Activated B cell treated with CpG ODN at 0.5 μM for 24 hours (primary cell): ENCODE measurements around the gene TRMT2A. TPM values are rescaled to one million over a fixed set of nuclear protein-coding genes. Genes with fewer than 3 reads are reported as not detected.

ENCODE experiments used
- ATAC-seq: fragments of 200-7000 bp; cut with Tn5 transposase; one replicate; pipeline ENCODE4 v1.10.0; 2021; ENCODE audit warnings: low read depth, mild to moderate bottlenecking, moderate library complexity
- CTCF ChIA-PET: fragments of 350-600 bp; sonication (Branson Sonifier 250); formaldehyde crosslinking; loops from one replicate; lab custom pipeline; 2021; ENCODE audit warnings: antibody characterized with exemption; lab: Charles Lee
- POLR2A ChIA-PET: fragments of 350-600 bp; sonication (Branson Sonifier 250); formaldehyde crosslinking; loops from one replicate; lab custom pipeline; 2021; ENCODE audit warnings: antibody characterized with exemption; lab: Charles Lee
- DNase-seq: peaks from one replicate; pipeline ENCODE4 v3.0.0; 2022
- H3K27ac Mint-ChIP-seq: one replicate; pipeline ENCODE4 v1.8.0; 2020; ENCODE audit warnings: mixed read lengths
- H3K27me3 Mint-ChIP-seq: one replicate; pipeline ENCODE4 v1.8.0; 2021; ENCODE audit warnings: mixed read lengths
- H3K36me3 Mint-ChIP-seq: one replicate; pipeline ENCODE4 v1.8.0; 2021; ENCODE audit warnings: low read depth, mixed read lengths
- H3K4me1 Mint-ChIP-seq: one replicate; pipeline ENCODE4 v1.8.0; 2021; ENCODE audit warnings: mixed read lengths
- H3K4me3 Mint-ChIP-seq: one replicate; pipeline ENCODE4 v1.8.0; 2020; ENCODE audit warnings: mild to moderate bottlenecking, mixed read lengths
- H3K9me3 Mint-ChIP-seq: one replicate; pipeline ENCODE4 v1.8.0; 2020; ENCODE audit warnings: mixed read lengths
- CTCF ChIP-seq: fragments of 200-600 bp; IDR thresholded peaks from one replicate; pipeline ENCODE4 v1.8.0; 2022; ENCODE audit warnings: antibody characterized with exemption, mild to moderate bottlenecking
- intact Hi-C: fragments of 100-400 bp; cut with micrococcal nuclease; formaldehyde crosslinking; loops from one replicate; pipeline ENCODE4 v1.15.1; 2024
- total RNA-seq: library from RNA; stranded (reverse); gene quantifications from 2 replicates; pipeline ENCODE4 v1.2.3, GENCODE V29; 2022

Gene TRMT2A
- total RNA-seq, 1 donor from 2014 or later = 91.7 TPM

GRCh38 chr22:20065896-20066616, 51.0 kb downstream of the TRMT2A start:
- H3K9me3 Mint-ChIP-seq = no peaks in the 10 kb centered on the region
- CTCF ChIA-PET = no interaction called here
- H3K4me1 Mint-ChIP-seq = no peaks in the 10 kb centered on the region
- no peak overlapping the region for H3K27ac Mint-ChIP-seq
- ATAC-seq = no peak
- no peak for TF ChIP-seq CTCF
- intact Hi-C loops = no loop called here
- peaks cover 31% of the 10 kb centered on the region for H3K36me3 Mint-ChIP-seq
- no peak for DNase-seq
- POLR2A ChIA-PET = no interaction called here
- H3K27me3 Mint-ChIP-seq = no peaks in the 10 kb centered on the region
- H3K4me3 Mint-ChIP-seq = no peak overlapping the region

- DNase-seq (no peak), ATAC-seq (no peak)
- Mint-ChIP-seq H3K4me3 (no peak overlapping the region), H3K4me1 (no peaks in the 10 kb centered on the region), H3K27ac (no peak overlapping the region), H3K36me3 (peaks cover 41% of the 10 kb centered on the region), H3K27me3 (no peaks in the 10 kb centered on the region), H3K9me3 (no peaks in the 10 kb centered on the region)
- TF ChIP-seq CTCF = no peak
- ChIA-PET POLR2A (no interaction called here), CTCF (no interaction called here)
- intact Hi-C loops = no loop called here
Observed at GRCh38 chr22:20064545-20065262, 52.3 kb downstream of the TRMT2A start.

- H3K4me1 Mint-ChIP-seq = no peaks in the 10 kb centered on the region
- CTCF ChIA-PET = no interaction called here
- POLR2A ChIA-PET = no interaction called here
Observed at GRCh38 chr22:20064140-20064480, 52.9 kb downstream of the TRMT2A start.

GRCh38 chr22:20063271-20064139, 53.5 kb downstream of the TRMT2A start:
- POLR2A ChIA-PET = no interaction called here
- no peaks in the 10 kb centered on the region for H3K4me1 Mint-ChIP-seq

More at GRCh38 chr22:20064140-20064480, 52.9 kb downstream of the TRMT2A start:
- ATAC-seq (no peak), DNase-seq (no peak)
- Mint-ChIP-seq H3K27me3 (no peaks in the 10 kb centered on the region), H3K27ac (no peak overlapping the region), H3K4me3 (no peak overlapping the region), H3K36me3 (peaks cover 47% of the 10 kb centered on the region), H3K9me3 (no peaks in the 10 kb centered on the region)
- intact Hi-C loops = no loop called here
- TF ChIP-seq CTCF = no peak

More at GRCh38 chr22:20063271-20064139, 53.5 kb downstream of the TRMT2A start:
- Mint-ChIP-seq H3K9me3 (no peaks in the 10 kb centered on the region), H3K36me3 (peaks cover 53% of the 10 kb centered on the region), H3K27ac (no peak overlapping the region), H3K4me3 (no peak overlapping the region), H3K27me3 (no peaks in the 10 kb centered on the region)
- DNase-seq (no peak), ATAC-seq (no peak)
- intact Hi-C loops = no loop called here
- TF ChIP-seq CTCF = no peak
- CTCF ChIA-PET = no interaction called here
